SK-N-SH treated with all-trans-retinoic acid at 6 μM for 48 hours (cell line): ENCODE measurements around the gene ETAA1.

ENCODE experiments used
- ATAC-seq: fragments of 200-7000 bp; cut with Tn5 transposase; 3 replicates; pipeline ENCODE4 v1.9.1; 2020; ENCODE audit warnings: mild to moderate bottlenecking, moderate library complexity
- ARNTL ChIP-seq: fragments of 450-650 bp; formaldehyde crosslinking; IDR thresholded peaks from 2 replicates; pipeline ENCODE4 v1.5.0; 2020; ENCODE audit warnings: low read depth, mild to moderate bottlenecking, moderate library complexity, borderline replicate concordance
- BACH2 ChIP-seq: fragments of 250-450 bp; sonication (Bioruptor Pico); IDR thresholded peaks from 2 replicates; pipeline ENCODE4 v1.9.0; 2021; ENCODE audit warnings: mild to moderate bottlenecking, borderline replicate concordance
- CSDC2 ChIP-seq: fragments of 250-450 bp; sonication (Bioruptor Pico); IDR thresholded peaks from 2 replicates; pipeline ENCODE4 v1.5.0; 2020; ENCODE audit warnings: mild to moderate bottlenecking, moderate library complexity
- ESRRG ChIP-seq: fragments of 250-450 bp; sonication (Bioruptor Pico); IDR thresholded peaks from 2 replicates; pipeline ENCODE4 v1.6.1; 2021; ENCODE audit warnings: mild to moderate bottlenecking
- GLIS3 ChIP-seq: fragments of 250-450 bp; sonication (Bioruptor Pico); IDR thresholded peaks from 2 replicates; pipeline ENCODE4 v1.5.0; 2020; ENCODE audit warnings: mild to moderate bottlenecking, moderate library complexity
- ISL1 ChIP-seq: fragments of 250-450 bp; sonication (Bioruptor Pico); IDR thresholded peaks from 2 replicates; pipeline ENCODE4 v2.1.2; 2022; ENCODE audit warnings: mild to moderate bottlenecking, moderate library complexity
- OSR1 ChIP-seq: fragments of 250-450 bp; sonication (Bioruptor Pico); IDR thresholded peaks from 2 replicates; pipeline ENCODE4 v1.8.0; 2022; ENCODE audit warnings: moderate library complexity, mild to moderate bottlenecking, inconsistent platforms
- PPARA ChIP-seq: fragments of 250-450 bp; sonication (Bioruptor Pico); IDR thresholded peaks from 2 replicates; pipeline ENCODE4 v1.5.0; 2020; ENCODE audit warnings: mild to moderate bottlenecking, borderline replicate concordance
- RARB ChIP-seq: fragments of 250-450 bp; sonication (Bioruptor Pico); IDR thresholded peaks from 2 replicates; pipeline ENCODE4 v1.8.0; 2021; ENCODE audit warnings: mild to moderate bottlenecking, moderate library complexity
- SNAI2 ChIP-seq: fragments of 250-450 bp; sonication (Bioruptor Pico); IDR thresholded peaks from 2 replicates; pipeline ENCODE4 v1.5.0; 2020; ENCODE audit warnings: mild to moderate bottlenecking, moderate library complexity
- TCF4 ChIP-seq: fragments of 250-450 bp; sonication (Bioruptor Pico); IDR thresholded peaks from 2 replicates; pipeline ENCODE4 v1.8.0; 2021; ENCODE audit warnings: mild to moderate bottlenecking, moderate library complexity, borderline replicate concordance
- TOX ChIP-seq: fragments of 250-450 bp; sonication (Bioruptor Pico); IDR thresholded peaks from 2 replicates; pipeline ENCODE4 v1.8.0; 2021; ENCODE audit warnings: mild to moderate bottlenecking, moderate library complexity, borderline replicate concordance
- ZFP3 ChIP-seq: fragments of 250-450 bp; sonication (Bioruptor Pico); IDR thresholded peaks from 2 replicates; pipeline ENCODE4 v1.5.0; 2020; ENCODE audit warnings: mild to moderate bottlenecking, moderate library complexity
- ZFP30 ChIP-seq: fragments of 450-650 bp; formaldehyde crosslinking; IDR thresholded peaks from 2 replicates; pipeline ENCODE4 v1.5.0; 2022; ENCODE audit warnings: mild to moderate bottlenecking, moderate library complexity
- ZNF565 ChIP-seq: fragments of 450-650 bp; formaldehyde crosslinking; conservative IDR thresholded peaks from 2 replicates; pipeline ENCODE4 v1.5.0; 2020; ENCODE audit warnings: low read depth, mild to moderate bottlenecking, moderate library complexity
- ZNF70 ChIP-seq: fragments of 450-650 bp; formaldehyde crosslinking; IDR thresholded peaks from 2 replicates; pipeline ENCODE4 v1.5.0; 2020; ENCODE audit warnings: mild to moderate bottlenecking, moderate library complexity
- ZNF8 ChIP-seq: fragments of 450-650 bp; formaldehyde crosslinking; IDR thresholded peaks from 2 replicates; pipeline ENCODE4 v1.5.0; 2020; ENCODE audit warnings: mild to moderate bottlenecking, moderate library complexity
- TF ChIP-seq, protein P1 (sequence below): fragments of 250-450 bp; sonication (Bioruptor Pico); IDR thresholded peaks from 2 replicates; pipeline ENCODE4 v1.5.0; 2020; ENCODE audit warnings: mild to moderate bottlenecking, moderate library complexity
- TF ChIP-seq, protein P2 (sequence below): fragments of 250-450 bp; sonication (Bioruptor Pico); IDR thresholded peaks from 2 replicates; pipeline ENCODE4 v1.5.1; 2020; ENCODE audit warnings: low read depth, mild to moderate bottlenecking, moderate library complexity
- TF ChIP-seq, protein P3 (sequence below): fragments of 250-450 bp; sonication (Bioruptor Pico); IDR thresholded peaks from 2 replicates; pipeline ENCODE4 v1.8.0; 2021; ENCODE audit warnings: low read depth, mild to moderate bottlenecking, moderate library complexity, borderline replicate concordance
- TF ChIP-seq, protein P4 (sequence below): fragments of 250-450 bp; sonication (Bioruptor Pico); IDR thresholded peaks from 2 replicates; pipeline ENCODE4 v1.8.0; 2020; ENCODE audit warnings: mild to moderate bottlenecking, moderate library complexity, borderline replicate concordance

The ETAA1 gene

DNA sequence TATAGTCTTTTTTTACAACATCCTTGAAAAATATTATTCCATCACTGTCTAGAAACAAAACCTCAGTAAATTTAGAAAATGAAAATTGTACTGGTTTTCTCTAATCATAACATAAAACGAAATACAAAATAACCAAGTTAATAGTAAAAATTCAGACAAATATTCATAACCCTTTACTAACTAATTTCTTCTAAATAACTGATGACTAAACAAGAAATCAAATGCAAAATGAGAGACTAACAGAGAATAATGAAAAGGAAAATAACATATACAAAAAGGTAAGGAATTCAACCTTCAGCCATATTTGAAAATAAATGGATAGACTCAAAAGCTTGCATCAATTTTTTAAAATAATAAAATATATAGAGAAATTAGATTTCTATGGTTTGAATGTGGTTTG is 18.6 kb upstream of the ETAA1 start (continued):
- TF ChIP-seq, protein P1, sequence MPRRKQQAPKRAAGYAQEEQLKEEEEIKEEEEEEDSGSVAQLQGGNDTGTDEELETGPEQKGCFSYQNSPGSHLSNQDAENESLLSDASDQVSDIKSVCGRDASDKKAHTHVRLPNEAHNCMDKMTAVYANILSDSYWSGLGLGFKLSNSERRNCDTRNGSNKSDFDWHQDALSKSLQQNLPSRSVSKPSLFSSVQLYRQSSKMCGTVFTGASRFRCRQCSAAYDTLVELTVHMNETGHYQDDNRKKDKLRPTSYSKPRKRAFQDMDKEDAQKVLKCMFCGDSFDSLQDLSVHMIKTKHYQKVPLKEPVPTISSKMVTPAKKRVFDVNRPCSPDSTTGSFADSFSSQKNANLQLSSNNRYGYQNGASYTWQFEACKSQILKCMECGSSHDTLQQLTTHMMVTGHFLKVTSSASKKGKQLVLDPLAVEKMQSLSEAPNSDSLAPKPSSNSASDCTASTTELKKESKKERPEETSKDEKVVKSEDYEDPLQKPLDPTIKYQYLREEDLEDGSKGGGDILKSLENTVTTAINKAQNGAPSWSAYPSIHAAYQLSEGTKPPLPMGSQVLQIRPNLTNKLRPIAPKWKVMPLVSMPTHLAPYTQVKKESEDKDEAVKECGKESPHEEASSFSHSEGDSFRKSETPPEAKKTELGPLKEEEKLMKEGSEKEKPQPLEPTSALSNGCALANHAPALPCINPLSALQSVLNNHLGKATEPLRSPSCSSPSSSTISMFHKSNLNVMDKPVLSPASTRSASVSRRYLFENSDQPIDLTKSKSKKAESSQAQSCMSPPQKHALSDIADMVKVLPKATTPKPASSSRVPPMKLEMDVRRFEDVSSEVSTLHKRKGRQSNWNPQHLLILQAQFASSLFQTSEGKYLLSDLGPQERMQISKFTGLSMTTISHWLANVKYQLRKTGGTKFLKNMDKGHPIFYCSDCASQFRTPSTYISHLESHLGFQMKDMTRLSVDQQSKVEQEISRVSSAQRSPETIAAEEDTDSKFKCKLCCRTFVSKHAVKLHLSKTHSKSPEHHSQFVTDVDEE (CRISPR knock-in tag): no peak
- TF ChIP-seq ZFP30 (CRISPR knock-in tag): no peak
- TF ChIP-seq ISL1 (CRISPR knock-in tag): no peak
- TF ChIP-seq, protein P2, sequence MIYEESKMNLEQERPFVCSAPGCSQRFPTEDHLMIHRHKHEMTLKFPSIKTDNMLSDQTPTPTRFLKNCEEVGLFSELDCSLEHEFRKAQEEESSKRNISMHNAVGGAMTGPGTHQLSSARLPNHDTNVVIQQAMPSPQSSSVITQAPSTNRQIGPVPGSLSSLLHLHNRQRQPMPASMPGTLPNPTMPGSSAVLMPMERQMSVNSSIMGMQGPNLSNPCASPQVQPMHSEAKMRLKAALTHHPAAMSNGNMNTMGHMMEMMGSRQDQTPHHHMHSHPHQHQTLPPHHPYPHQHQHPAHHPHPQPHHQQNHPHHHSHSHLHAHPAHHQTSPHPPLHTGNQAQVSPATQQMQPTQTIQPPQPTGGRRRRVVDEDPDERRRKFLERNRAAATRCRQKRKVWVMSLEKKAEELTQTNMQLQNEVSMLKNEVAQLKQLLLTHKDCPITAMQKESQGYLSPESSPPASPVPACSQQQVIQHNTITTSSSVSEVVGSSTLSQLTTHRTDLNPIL (CRISPR knock-in tag): no peak
- no peak for TF ChIP-seq TCF4 (CRISPR knock-in tag)
- TF ChIP-seq, protein P3, sequence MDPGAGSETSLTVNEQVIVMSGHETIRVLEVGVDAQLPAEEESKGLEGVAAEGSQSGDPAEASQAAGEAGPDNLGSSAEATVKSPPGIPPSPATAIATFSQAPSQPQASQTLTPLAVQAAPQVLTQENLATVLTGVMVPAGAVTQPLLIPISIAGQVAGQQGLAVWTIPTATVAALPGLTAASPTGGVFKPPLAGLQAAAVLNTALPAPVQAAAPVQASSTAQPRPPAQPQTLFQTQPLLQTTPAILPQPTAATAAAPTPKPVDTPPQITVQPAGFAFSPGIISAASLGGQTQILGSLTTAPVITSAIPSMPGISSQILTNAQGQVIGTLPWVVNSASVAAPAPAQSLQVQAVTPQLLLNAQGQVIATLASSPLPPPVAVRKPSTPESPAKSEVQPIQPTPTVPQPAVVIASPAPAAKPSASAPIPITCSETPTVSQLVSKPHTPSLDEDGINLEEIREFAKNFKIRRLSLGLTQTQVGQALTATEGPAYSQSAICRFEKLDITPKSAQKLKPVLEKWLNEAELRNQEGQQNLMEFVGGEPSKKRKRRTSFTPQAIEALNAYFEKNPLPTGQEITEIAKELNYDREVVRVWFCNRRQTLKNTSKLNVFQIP (CRISPR knock-in tag): no peak
- TF ChIP-seq ZNF565 (CRISPR knock-in tag): no peak
- TF ChIP-seq ZNF70 (CRISPR knock-in tag): no peak
- TF ChIP-seq ZFP3: no peak
- no peak for TF ChIP-seq CSDC2 (CRISPR knock-in tag)
- no peak for TF ChIP-seq GLIS3 (CRISPR knock-in tag)
- TF ChIP-seq RARB (CRISPR knock-in tag): no peak

DNA sequence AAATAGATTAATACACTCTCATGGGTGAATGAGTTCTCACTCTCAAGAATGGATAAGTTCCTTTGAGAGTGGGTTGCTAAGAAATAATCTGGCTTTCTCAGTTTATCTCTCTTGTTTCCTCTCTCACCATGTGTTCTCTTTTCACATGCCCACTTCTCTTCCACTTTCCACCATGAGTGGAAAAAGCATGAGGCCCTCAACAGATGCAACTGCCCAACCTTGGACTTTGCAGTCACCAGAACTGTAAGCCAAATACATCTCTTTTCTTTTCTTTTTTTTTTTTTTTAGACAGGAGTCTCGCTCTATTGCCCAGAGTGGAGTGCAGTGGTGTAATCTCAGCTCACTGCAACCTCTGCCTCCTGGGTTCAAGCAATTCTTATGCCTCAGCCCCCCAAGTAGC is 18.1 kb upstream of the ETAA1 start:
- no peak for ATAC-seq
- TF ChIP-seq BACH2 (no peak), ESRRG (CRISPR knock-in tag) (no peak), PPARA (CRISPR knock-in tag) (no peak), ZNF70 (CRISPR knock-in tag) (no peak), TCF4 (CRISPR knock-in tag) (no peak), ZNF565 (CRISPR knock-in tag) (no peak), SNAI2 (CRISPR knock-in tag) (no peak), ZFP30 (CRISPR knock-in tag) (no peak), ZFP3 (no peak), CSDC2 (CRISPR knock-in tag) (no peak), TOX (CRISPR knock-in tag) (no peak), OSR1 (no peak), ARNTL (CRISPR knock-in tag) (no peak), GLIS3 (CRISPR knock-in tag) (no peak), ZNF8 (CRISPR knock-in tag) (no peak)
- TF ChIP-seq, protein P2 (CRISPR knock-in tag): no peak
- TF ChIP-seq, protein P1 (CRISPR knock-in tag): no peak
- TF ChIP-seq, protein P4, sequence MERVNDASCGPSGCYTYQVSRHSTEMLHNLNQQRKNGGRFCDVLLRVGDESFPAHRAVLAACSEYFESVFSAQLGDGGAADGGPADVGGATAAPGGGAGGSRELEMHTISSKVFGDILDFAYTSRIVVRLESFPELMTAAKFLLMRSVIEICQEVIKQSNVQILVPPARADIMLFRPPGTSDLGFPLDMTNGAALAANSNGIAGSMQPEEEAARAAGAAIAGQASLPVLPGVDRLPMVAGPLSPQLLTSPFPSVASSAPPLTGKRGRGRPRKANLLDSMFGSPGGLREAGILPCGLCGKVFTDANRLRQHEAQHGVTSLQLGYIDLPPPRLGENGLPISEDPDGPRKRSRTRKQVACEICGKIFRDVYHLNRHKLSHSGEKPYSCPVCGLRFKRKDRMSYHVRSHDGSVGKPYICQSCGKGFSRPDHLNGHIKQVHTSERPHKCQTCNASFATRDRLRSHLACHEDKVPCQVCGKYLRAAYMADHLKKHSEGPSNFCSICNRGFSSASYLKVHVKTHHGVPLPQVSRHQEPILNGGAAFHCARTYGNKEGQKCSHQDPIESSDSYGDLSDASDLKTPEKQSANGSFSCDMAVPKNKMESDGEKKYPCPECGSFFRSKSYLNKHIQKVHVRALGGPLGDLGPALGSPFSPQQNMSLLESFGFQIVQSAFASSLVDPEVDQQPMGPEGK (CRISPR knock-in tag): no peak
